Left ventricle myocardium inferior (tissue), 1 donor: ENCODE results near the gene CIB4. TPM values are rescaled to one million over a fixed set of nuclear protein-coding genes. Genes with fewer than 3 reads are reported as not detected.

Source experiments
- DNase-seq: peaks from one replicate; pipeline ENCODE4 v3.0.0-alpha.2; 2020
- H3K27ac ChIP-seq: fragments of 200-600 bp; replicated peaks from 2 replicates; pipeline ENCODE4 v1.8.0; 2021
- H3K27me3 ChIP-seq: fragments of 200-600 bp; 2 replicates; pipeline ENCODE4 v1.8.0; 2021; ENCODE audit warnings: low read depth
- H3K36me3 ChIP-seq: fragments of 200-600 bp; 2 replicates; pipeline ENCODE4 v1.8.0; 2021
- H3K4me1 ChIP-seq: fragments of 200-600 bp; 2 replicates; pipeline ENCODE4 v1.8.0; 2021
- H3K4me3 ChIP-seq: fragments of 200-600 bp; 2 replicates; pipeline ENCODE4 v1.8.0; 2021; ENCODE audit warnings: mild to moderate bottlenecking, moderate library complexity
- H3K9me3 ChIP-seq: fragments of 200-600 bp; replicated peaks from 2 replicates; pipeline ENCODE4 v1.8.0; 2021
- intact Hi-C: fragments of 100-400 bp; cut with micrococcal nuclease; formaldehyde crosslinking; loops from one replicate; pipeline ENCODE4 v1.11.0; 2022
- total RNA-seq: library from RNA; stranded (reverse); fragmentation: NEBNext Ultra II Directional; extraction: Animal tissue kit (Norgen Biotek cat#: 25700); gene quantifications from one replicate; pipeline ENCODE4 v1.2.1, GENCODE V29; 2021
- TF ChIP-seq, protein P1 (sequence below): fragments of 200-600 bp; IDR thresholded peaks from 2 replicates; pipeline ENCODE4 v1.8.0; 2021; ENCODE audit warnings: antibody characterized with exemption, mild to moderate bottlenecking, borderline replicate concordance
- donor health status: DM: no; HTN: yes; CAD: no; lungs with severe emphysema.

The CIB4 gene
- total RNA-seq, 1 donor from 2014 or later = not detected

DNA sequence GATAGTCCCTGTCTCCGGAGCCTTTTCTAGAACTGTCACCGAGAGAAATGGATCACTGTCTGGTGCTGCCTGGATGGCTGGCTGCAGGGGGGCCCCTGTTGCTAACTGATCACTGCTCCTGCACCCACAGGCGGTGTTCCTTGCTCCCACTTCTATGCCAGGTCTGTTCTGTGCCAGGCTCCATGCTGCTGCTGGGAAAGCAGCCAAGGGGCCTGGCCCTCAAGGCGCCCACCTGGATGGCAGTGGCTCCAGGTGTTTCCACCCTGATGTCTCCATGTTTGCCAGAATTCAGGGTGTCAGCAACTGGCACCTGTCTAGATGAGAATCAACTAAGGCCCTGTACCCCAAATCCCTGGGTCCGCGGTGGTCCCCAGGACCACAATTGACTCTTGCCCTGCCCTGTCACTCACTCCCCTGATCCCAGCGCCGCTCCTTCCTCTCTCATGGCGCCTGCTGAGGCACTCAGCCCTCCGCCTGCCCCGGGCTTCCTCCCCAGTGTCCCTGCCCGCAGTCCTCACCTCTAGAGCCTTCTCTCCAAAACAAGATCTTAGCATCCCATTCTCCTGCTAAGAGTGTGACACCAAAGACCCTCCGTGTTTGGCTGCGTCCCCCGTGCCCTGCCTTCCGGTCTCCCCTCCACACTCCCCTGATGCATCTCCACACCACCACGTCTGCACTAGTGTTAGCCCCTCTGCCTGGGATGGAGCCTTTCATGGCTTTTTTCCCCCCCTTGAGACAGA is 90.7 kb downstream of the CIB4 start:
- intact Hi-C loops = no loop called here
- H3K4me3 ChIP-seq = no peak overlapping the region
- no peaks in the 10 kb centered on the region for H3K36me3 ChIP-seq
- TF ChIP-seq, protein P1, sequence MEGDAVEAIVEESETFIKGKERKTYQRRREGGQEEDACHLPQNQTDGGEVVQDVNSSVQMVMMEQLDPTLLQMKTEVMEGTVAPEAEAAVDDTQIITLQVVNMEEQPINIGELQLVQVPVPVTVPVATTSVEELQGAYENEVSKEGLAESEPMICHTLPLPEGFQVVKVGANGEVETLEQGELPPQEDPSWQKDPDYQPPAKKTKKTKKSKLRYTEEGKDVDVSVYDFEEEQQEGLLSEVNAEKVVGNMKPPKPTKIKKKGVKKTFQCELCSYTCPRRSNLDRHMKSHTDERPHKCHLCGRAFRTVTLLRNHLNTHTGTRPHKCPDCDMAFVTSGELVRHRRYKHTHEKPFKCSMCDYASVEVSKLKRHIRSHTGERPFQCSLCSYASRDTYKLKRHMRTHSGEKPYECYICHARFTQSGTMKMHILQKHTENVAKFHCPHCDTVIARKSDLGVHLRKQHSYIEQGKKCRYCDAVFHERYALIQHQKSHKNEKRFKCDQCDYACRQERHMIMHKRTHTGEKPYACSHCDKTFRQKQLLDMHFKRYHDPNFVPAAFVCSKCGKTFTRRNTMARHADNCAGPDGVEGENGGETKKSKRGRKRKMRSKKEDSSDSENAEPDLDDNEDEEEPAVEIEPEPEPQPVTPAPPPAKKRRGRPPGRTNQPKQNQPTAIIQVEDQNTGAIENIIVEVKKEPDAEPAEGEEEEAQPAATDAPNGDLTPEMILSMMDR = no peak
- H3K27ac ChIP-seq = no peak overlapping the region
- no peak for DNase-seq
- H3K9me3 ChIP-seq = no peaks in the 10 kb centered on the region
- H3K27me3 ChIP-seq = peaks cover 57% of the 10 kb centered on the region
- no peaks in the 10 kb centered on the region for H3K4me1 ChIP-seq

DNA sequence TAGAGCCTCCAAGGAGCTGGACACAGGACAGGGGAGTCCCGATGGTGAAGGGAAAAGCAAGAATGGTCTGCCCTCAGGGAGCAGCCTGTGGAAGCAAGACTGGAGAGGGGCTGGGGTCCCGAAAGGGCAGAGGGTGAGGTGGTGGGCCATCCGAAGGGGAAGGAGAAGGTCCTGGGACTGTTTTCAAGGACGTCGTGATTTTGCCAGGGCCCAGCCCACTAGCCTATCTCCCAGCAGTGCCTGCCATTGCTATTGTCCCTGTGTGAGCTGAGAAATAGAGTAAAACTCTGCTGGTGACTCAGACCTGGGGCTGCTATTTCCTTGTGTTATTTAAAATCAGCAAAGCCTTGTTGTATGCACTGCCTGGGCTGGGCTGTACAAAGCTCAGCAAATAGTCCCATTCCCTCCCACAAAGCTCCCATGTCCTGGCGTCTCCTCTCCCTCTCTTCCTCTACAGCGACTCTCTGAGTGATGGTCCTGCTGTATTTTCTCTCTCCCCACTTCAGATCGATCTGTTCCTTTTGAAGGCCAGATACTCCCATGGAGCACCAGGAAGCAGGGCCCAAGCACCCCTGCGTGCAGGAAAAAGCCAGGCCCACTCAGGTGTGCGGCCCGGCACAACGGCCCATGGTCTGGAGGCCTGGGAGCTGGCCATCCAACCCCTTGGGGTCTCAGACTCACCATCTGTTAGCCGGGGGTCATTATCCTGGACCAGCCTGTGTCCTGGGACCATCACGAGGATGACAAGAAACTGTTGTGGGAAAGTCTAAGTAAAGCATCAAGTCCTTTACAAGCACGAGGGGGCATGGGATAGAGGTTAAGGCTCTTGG is 98.3 kb downstream of the CIB4 start:
- no peak for DNase-seq

GRCh38 chr2:26542194-26542455 is 99.0 kb downstream of the CIB4 start:
- no peaks in the 10 kb centered on the region for H3K36me3 ChIP-seq
- TF ChIP-seq, protein P1 = no peak
- intact Hi-C loops = no loop called here
- H3K27me3 ChIP-seq = peaks cover 89% of the 10 kb centered on the region
- H3K27ac ChIP-seq = no peak overlapping the region
- no peak overlapping the region for H3K4me3 ChIP-seq
- DNase-seq = no peak
- H3K4me1 ChIP-seq = no peaks in the 10 kb centered on the region
- no peaks in the 10 kb centered on the region for H3K9me3 ChIP-seq

More for the DNA sequence above, 98.3 kb downstream of the CIB4 start:
- Histone ChIP-seq H3K27ac (no peak overlapping the region), H3K27me3 (peaks cover 81% of the 10 kb centered on the region), H3K4me3 (no peak overlapping the region), H3K9me3 (no peaks in the 10 kb centered on the region), H3K36me3 (no peaks in the 10 kb centered on the region), H3K4me1 (no peaks in the 10 kb centered on the region)
- TF ChIP-seq, protein P1 = no peak
- intact Hi-C loops = no loop called here

DNA sequence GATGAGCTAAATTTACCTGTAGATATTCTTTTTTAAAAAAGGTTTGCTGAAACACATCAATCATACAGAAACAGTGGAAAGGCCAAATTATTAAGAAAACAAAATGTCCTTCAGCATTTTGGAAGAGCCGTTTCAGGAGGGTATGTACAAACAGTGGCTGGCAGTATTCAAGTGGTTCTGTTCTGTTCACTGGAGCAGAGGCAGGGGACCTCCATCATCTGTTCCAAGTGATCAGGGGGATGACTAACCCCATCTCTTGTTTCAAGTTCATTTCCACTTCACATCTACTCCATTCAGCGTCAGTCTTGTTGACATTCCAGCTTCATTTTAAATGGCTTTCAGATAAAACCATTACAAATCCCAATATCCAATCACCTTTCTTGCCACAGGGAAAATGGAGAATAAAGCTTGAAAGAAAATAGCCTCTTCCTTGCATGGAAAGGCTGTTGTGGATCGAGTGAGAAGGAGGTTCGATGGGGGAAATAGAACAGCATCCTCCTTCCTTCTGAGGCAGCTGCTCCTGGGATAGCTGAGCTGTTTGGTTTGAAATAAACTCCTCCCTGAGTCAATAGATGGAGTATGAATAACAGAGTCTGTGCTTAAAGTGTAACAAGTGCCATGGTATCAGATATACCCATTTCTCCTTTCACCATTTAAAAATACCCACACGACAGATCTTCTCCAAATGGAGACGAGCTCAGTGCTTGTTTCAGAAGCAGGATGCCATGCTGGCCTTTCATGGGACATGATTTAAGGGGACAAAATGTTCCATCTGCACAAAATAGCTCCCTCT is 99.6 kb downstream of the CIB4 start:
- intact Hi-C loops = no loop called here
- Histone ChIP-seq H3K27ac (no peak overlapping the region), H3K4me3 (no peak overlapping the region), H3K36me3 (no peaks in the 10 kb centered on the region), H3K4me1 (no peaks in the 10 kb centered on the region), H3K27me3 (peaks cover 94% of the 10 kb centered on the region), H3K9me3 (no peaks in the 10 kb centered on the region)
- TF ChIP-seq, protein P1 = no peak
- DNase-seq = no peak

DNA sequence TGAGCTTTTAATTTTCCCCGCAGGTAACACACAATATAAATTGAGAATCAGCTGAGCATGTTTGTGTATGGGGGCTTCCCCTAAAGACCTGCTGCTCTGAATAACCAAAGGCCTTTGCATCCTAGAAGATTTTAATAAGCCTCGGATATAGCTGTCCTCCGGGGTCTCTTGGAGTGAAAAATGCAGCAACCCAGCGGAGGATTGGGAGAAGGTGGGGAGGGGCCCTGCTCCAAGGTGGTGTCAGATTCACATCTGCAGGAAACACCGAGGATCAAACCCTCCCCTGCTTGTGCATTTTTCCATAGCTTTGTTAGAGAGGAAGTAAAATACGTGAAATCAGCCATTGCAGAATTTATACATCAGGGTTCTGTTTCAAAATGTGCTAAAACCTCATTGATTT is 100.2 kb downstream of the CIB4 start:
- intact Hi-C loops = no loop called here
- TF ChIP-seq, protein P1 = no peak
- Histone ChIP-seq H3K27me3 (peaks cover 97% of the 10 kb centered on the region), H3K27ac (no peak overlapping the region), H3K4me3 (no peak overlapping the region), H3K9me3 (no peaks in the 10 kb centered on the region), H3K36me3 (no peaks in the 10 kb centered on the region), H3K4me1 (no peaks in the 10 kb centered on the region)
- no peak for DNase-seq
